Esophagus (tissue), 2 donors: ENCODE data around the gene RGS5. TPM values are rescaled to one million over a fixed set of nuclear protein-coding genes. Genes with fewer than 3 reads are reported as not detected.

Experiments used
- H3K27ac ChIP-seq, 2 donors: one replicate each; pipeline ENCODE4 v1.5.1; 2013; ENCODE audit warnings: low read depth in 2 of 2, mild to moderate bottlenecking in 2 of 2, inconsistent platforms in 1 of 2, low read length in 1 of 2, moderate library complexity in 1 of 2
- H3K27me3 ChIP-seq, 2 donors: one replicate each; pipeline ENCODE4 v1.6.1; 2013; ENCODE audit warnings: low read length in 2 of 2, control low read depth in 1 of 2, mild to moderate bottlenecking in 1 of 2; ENCODE audit not compliant: insufficient read depth in 2 of 2, control insufficient read depth in 1 of 2
- H3K36me3 ChIP-seq, 2 donors: one replicate each; pipeline ENCODE4 v1.6.1; 2013; ENCODE audit warnings: low read length in 1 of 2; ENCODE audit not compliant: control insufficient read depth in 2 of 2, insufficient read depth in 2 of 2
- H3K4me1 ChIP-seq, 2 donors: one replicate each; pipeline ENCODE4 v1.6.1; 2013; ENCODE audit warnings: low read length in 1 of 2; ENCODE audit not compliant: control insufficient read depth in 2 of 2, insufficient read depth in 2 of 2
- H3K4me3 ChIP-seq, 2 donors: one replicate each; pipeline ENCODE4 v1.5.1; 2013; ENCODE audit warnings: low read length in 2 of 2, mild to moderate bottlenecking in 2 of 2, low read depth in 1 of 2, moderate library complexity in 1 of 2
- H3K9me3 ChIP-seq, 2 donors: one replicate each; pipeline ENCODE4 v1.6.1; 2013; ENCODE audit warnings: mild to moderate bottlenecking in 2 of 2, low read depth in 1 of 2, low read length in 1 of 2, moderate library complexity in 1 of 2; ENCODE audit not compliant: control insufficient read depth in 2 of 2, insufficient read depth in 1 of 2
- WGBS, 2 donors: extraction: QIAGEN DNeasy Blood & Tissue Kit; methylation state at CpG; one replicate each; pipeline ENCODE4 v1.1.7; 2013; 5-methylcytosine and 5-hydroxymethylcytosine counted together
- polyA plus RNA-seq, 2 donors: library from polyadenylated mRNA; stranded (reverse); fragments of 200-250 nt; gene quantifications; one replicate each; pipeline ENCODE4 v1.2.3, GENCODE V29; 2013
- donor health status: healthy with polysubstance abuse.
- donor health status: Bipolar disorder and iron deficiency.

Gene RGS5
- polyA plus RNA-seq, 2 donors, result 7.1 to 10.8 TPM

DNA sequence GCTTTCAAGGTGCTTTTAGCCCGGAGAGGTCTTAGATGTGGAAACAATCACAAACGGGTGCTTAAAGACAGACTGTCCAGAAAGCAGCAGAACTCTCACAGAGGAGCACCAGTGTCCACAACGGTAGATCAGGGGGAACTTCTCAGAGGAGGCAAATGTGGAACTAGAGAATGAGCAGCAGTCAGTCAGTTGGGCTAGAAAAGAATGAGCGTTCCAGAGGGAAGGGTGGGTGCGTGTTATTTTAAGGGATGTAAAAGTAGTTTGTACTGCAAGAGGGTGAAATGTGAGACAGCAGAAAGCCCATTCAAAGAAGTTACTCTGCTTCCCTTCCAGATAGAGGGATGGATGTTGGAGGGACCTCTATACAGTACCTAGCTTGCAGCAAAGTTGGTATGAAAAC is 30.9 kb downstream of the RGS5 start:
- Histone ChIP-seq H3K4me3 (no peak overlapping the region), H3K27ac (peak overlapping the region in 1 of 2 donors; percentile 26), H3K27me3 (no peaks in the 10 kb centered on the region), H3K36me3 (no peaks in the 10 kb centered on the region), H3K9me3 (no peaks in the 10 kb centered on the region), H3K4me1 (peaks cover 0 to 2% of the 10 kb centered on the region in 2 donors)
- WGBS, 2 donors, result 58 to 60% methylated on average over 5 of the region's 5 CpGs

DNA sequence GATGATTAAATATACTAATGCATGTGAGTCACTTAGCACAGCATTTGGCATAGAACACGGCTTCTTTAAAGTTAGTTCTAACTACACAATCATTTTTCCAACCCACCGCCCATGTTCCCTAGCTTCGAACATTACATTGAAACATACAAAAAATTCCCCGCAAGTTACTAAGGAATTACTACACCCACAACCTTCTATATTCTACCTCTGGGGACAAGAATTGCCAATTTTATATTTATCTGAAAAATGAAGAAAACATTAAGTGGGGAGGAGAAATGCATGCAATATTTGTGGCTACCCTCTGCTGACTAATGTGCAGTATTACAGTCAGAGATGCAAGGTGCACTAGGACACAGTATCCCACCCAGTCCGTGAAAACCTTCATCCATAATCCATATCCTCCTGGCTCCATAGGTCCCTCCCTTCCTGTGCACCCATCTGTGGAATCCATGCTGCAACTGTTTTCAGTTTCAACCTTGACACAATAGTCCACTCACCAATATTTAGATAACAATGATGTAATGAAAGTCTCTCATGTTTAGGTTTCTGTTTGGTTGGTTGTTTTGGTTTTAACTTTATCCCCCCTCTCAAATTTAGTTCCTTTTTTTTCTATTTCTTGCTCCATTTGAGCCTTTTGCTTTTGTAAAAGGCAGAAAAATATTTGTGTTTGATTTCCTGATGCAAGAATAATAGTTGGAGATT is 31.6 kb downstream of the RGS5 start:
- no peaks in the 10 kb centered on the region for H3K9me3 ChIP-seq
- H3K4me1 ChIP-seq, result peaks cover 0 to 2% of the 10 kb centered on the region in 2 donors
- no peaks in the 10 kb centered on the region for H3K36me3 ChIP-seq
- no peak overlapping the region for H3K27ac ChIP-seq
- 78% methylated on average over 5 of the region's 5 CpGs for WGBS, 2 donors
- H3K4me3 ChIP-seq, result no peak overlapping the region
- no peaks in the 10 kb centered on the region for H3K27me3 ChIP-seq

DNA sequence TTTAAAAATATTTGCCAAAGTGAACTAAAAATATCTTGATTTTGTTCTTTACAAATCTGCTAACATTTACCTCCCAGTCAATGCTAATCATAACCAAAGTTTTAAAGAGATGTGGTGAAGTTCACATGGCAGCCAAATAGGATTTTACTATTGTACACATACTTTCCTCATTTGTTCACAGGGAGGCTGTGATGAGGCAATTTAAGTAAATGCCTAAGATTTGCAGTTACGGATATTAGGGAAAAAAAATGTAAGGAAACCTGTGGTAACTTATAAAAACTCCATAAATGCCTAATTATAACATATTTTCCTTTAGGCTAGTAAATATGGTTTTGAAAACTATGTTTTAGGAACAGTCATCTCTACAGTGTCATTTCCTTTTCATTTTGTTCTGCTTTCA is 32.4 kb downstream of the RGS5 start:
- peaks cover 0 to 2% of the 10 kb centered on the region in 2 donors for H3K4me1 ChIP-seq
- H3K9me3 ChIP-seq, result no peaks in the 10 kb centered on the region
- no peaks in the 10 kb centered on the region for H3K27me3 ChIP-seq
- WGBS, 2 donors, result 78% methylated on average over 1 of the region's 1 CpG
- H3K4me3 ChIP-seq, result no peak overlapping the region
- no peaks in the 10 kb centered on the region for H3K36me3 ChIP-seq
- no peak overlapping the region for H3K27ac ChIP-seq

DNA sequence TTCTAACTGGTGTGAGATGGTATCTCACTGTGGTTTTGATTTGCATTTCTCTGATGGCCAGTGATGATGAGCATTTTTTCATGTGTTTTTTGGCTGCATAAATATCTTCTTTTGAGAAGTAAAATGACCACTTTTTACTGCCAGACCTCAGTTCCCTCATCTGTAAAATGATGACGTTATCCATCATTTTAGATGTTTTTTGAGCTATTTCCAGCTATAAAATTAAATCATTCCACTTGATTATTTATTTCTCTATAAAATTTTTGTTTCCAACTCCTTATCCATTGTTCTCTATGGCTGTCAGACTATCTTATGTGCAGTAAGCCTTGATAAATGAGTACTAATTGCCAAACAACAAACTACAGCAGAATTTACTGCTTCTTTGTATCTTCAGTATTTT is 33.2 kb downstream of the RGS5 start:
- H3K4me3 ChIP-seq, result no peak overlapping the region
- peaks cover 0 to 2% of the 10 kb centered on the region in 2 donors for H3K4me1 ChIP-seq
- H3K27ac ChIP-seq, result no peak overlapping the region
- WGBS, 2 donors, result 92 to 97% methylated on average over 1 of the region's 1 CpG
- no peaks in the 10 kb centered on the region for H3K36me3 ChIP-seq
- no peaks in the 10 kb centered on the region for H3K9me3 ChIP-seq
- no peaks in the 10 kb centered on the region for H3K27me3 ChIP-seq

DNA sequence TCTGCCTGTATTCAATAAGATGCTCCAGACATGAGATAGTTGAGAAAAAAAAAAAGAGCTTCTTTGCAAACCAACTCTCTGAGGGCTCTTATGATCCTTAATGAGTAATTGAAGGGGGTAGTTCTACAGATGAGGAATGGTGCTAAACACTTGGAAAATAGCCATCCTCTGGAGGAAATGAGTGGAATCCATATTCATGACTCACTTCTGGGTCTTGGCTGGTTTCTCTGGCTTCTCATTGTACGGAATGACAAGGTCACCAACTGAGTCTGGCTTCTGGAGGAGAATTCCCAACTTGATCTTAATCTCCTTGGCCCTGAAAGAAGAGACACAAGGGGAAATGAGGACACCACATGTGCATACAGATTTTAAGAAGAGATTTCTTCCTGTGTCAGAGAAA is 34.7 kb downstream of the RGS5 start:
- H3K36me3 ChIP-seq, result no peaks in the 10 kb centered on the region
- WGBS, 2 donors, result 11 to 29% methylated on average over 1 of the region's 1 CpG
- H3K27me3 ChIP-seq, result no peaks in the 10 kb centered on the region
- no peak overlapping the region for H3K27ac ChIP-seq
- H3K4me3 ChIP-seq, result no peak overlapping the region
- H3K4me1 ChIP-seq, result peaks cover 0 to 2% of the 10 kb centered on the region in 2 donors
- H3K9me3 ChIP-seq, result no peaks in the 10 kb centered on the region

DNA sequence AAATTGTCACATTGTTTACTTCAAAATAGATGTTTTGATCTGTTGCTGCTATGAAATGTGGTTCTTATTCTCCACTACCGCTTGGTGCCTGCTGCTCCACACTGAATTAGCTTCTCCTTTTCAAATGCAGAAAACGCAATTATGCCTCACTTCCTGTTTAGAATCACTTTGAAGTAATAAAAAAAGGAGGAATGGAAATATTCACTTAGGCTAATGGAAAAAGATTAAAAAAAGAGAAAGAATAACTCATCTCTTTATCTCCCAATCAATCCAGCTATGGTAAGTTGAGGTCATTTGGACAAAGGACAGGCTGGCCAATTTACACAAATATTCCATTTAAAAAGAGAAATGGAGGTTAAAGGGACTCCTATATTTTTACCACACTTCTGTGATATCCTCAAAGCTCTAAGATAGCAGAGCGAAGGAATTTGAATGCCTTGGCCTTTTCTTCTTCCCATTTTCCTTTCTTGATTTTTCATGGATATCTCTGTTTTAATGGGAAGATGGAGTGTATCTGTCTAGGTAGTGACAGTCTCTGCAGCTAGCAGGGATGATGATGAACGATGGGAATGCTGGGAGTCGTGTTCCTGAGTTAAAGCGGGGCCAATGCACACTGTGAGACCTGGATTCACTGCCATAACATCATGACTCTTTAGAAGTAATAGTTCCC is 35.7 kb downstream of the RGS5 start:
- 72 to 74% methylated on average over 6 of the region's 6 CpGs for WGBS, 2 donors
- H3K4me1 ChIP-seq, result peaks cover 0 to 2% of the 10 kb centered on the region in 2 donors

DNA sequence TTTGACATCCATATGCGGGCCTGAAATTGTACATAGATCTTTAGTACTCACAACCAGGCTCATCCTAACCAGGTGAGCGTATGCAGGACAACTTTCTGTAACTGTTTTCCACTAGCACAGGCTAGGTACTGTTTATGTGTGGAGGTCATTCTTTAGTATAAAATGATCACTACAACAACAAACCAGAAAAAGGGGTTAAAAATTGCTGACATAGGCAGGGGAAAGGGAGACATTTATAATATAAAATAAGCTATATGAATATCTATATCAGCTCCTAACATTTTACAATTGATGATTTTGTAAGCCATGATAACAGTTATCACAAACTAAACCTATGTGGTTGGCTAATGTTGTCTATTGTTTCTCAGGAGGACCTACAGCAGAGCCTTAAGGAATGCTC is 37.6 kb downstream of the RGS5 start:
- no peaks in the 10 kb centered on the region for H3K27me3 ChIP-seq
- no peaks in the 10 kb centered on the region for H3K9me3 ChIP-seq
- H3K4me1 ChIP-seq, result no peaks in the 10 kb centered on the region
- no peak overlapping the region for H3K4me3 ChIP-seq
- H3K27ac ChIP-seq, result no peak overlapping the region
- WGBS, 2 donors, result 90 to 91% methylated on average over 2 of the region's 2 CpGs
- H3K36me3 ChIP-seq, result no peaks in the 10 kb centered on the region

More for the DNA sequence above, 35.7 kb downstream of the RGS5 start:
- Histone ChIP-seq H3K27me3 (no peaks in the 10 kb centered on the region), H3K9me3 (no peaks in the 10 kb centered on the region), H3K27ac (peak overlapping the region in 1 of 2 donors; percentile 24), H3K4me3 (no peak overlapping the region), H3K36me3 (no peaks in the 10 kb centered on the region)

DNA sequence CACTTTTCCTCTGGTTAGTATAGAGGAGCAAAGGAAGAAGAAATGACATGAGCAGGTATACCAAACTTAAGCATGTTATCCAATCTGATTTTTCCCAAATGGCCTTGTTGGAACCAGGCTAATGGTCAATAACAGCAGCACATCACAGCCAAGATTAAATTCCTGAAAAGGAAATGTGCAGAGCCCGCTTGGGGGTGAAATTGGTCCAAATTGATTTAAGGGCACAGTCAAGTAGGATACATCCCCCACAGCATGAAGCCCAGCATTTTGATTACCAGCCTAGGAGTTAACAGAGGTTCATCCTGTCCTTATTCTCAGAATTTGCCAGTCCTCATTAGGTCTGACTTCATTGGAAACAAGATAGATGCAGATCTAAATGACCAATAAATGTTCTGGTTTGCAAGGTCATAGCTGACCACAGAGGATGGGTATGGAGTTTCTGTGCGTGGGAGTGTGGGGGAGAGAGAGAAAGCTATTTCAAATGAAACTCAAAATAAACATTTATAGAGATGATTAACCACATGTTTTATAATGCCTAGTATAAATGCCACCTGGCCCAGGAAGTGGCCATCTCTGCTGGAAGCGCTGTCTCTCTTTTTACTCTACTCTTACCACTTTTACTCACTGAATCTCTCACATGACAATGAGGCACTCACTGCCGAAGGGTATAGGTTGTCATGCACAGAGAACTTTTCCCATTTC is 38.7 kb downstream of the RGS5 start:
- H3K4me3 ChIP-seq, result no peak overlapping the region
- H3K27ac ChIP-seq, result no peak overlapping the region
- WGBS, 2 donors, result 76 to 86% methylated on average over 4 of the region's 4 CpGs

DNA sequence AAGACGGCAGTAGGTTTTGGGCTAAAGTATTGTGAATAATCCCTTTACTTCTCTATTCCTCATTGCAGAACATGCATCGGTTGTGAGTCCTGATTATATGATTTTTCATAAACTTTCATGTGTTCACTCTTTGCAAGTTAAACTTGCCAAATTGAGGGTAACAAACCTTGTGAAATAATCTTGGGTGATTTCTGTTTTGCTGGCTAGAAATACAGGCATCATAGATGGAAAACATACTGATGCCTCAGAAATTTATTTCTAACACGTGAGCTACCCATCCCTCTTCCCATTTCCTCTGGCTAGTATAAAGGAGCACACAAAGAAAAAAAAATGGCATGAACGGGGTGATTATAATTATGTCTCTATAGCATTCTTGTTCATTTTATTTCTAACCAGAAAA is 39.6 kb downstream of the RGS5 start:
- no peak overlapping the region for H3K4me3 ChIP-seq
- no peaks in the 10 kb centered on the region for H3K4me1 ChIP-seq
- H3K27ac ChIP-seq, result no peak overlapping the region
- WGBS, 2 donors, result 58 to 72% methylated on average over 4 of the region's 4 CpGs
- no peaks in the 10 kb centered on the region for H3K36me3 ChIP-seq
- no peaks in the 10 kb centered on the region for H3K27me3 ChIP-seq
- no peaks in the 10 kb centered on the region for H3K9me3 ChIP-seq

More for the DNA sequence above, 38.7 kb downstream of the RGS5 start:
- H3K4me1 ChIP-seq, result no peaks in the 10 kb centered on the region
- no peaks in the 10 kb centered on the region for H3K27me3 ChIP-seq
- H3K36me3 ChIP-seq, result no peaks in the 10 kb centered on the region
- H3K9me3 ChIP-seq, result no peaks in the 10 kb centered on the region
